Transverse colon (tissue), 4 donors: Measurements from ENCODE around the gene RAPGEF3. TPM values are rescaled to one million over a fixed set of nuclear protein-coding genes. Genes with fewer than 3 reads are reported as not detected.
A peak's percentile ranks its signal among the peaks of the same experiment; 100 is the strongest.

Source experiments
- DNase-seq: peaks from one replicate; pipeline ENCODE4 v3.0.0-alpha.2; 2019
- H3K27ac ChIP-seq, 4 donors: fragments of 200-600 bp; sonication (generic); 2 replicates each; pipeline ENCODE4 v1.5.1; 2016 to 2018; ENCODE audit warnings: inconsistent platforms in 4 of 4
- H3K27me3 ChIP-seq: fragments of 200-600 bp; sonication (generic); 2 replicates; pipeline ENCODE4 v1.5.1; 2017; ENCODE audit warnings: inconsistent platforms
- H3K36me3 ChIP-seq, 4 donors: fragments of 200-600 bp; sonication (generic); 2 replicates each; pipeline ENCODE4 v1.5.1; 2017 to 2019; ENCODE audit warnings: inconsistent platforms in 4 of 4
- H3K4me1 ChIP-seq, 4 donors: fragments of 200-600 bp; sonication (generic); 2 replicates each; pipeline ENCODE4 v1.5.1; 2017 to 2020; ENCODE audit warnings: inconsistent platforms in 4 of 4
- H3K4me3 ChIP-seq, 4 donors: fragments of 200-600 bp; sonication (generic); 1 replicate in 1 of 4; 2 replicates in 3 of 4; pipeline versions ENCODE4 v1.5.1 to v1.6.1; 2017 to 2019; ENCODE audit warnings: inconsistent platforms in 4 of 4
- H3K9me3 ChIP-seq, 2 donors: fragments of 200-600 bp; sonication (generic); 2 replicates each; pipeline ENCODE4 v1.5.1; 2017 to 2019; ENCODE audit warnings: inconsistent platforms in 2 of 2
- EP300 ChIP-seq: sonication (generic); formaldehyde crosslinking; IDR thresholded peaks from one replicate; pipeline ENCODE4 v1.6.1; 2017; ENCODE audit warnings: antibody characterized with exemption, low read depth
- POLR2A ChIP-seq: fragments of 450-650 bp; IDR thresholded peaks from one replicate; pipeline ENCODE4 v1.6.1; 2016; ENCODE audit warnings: antibody characterized with exemption, mild to moderate bottlenecking, moderate library complexity
- POLR2AphosphoS5 ChIP-seq, 3 donors: sonication (generic); formaldehyde crosslinking; IDR thresholded peaks; one replicate each; pipeline ENCODE4 v1.6.1; 2016; ENCODE audit warnings: antibody characterized with exemption in 3 of 3
- WGBS, 2 donors: methylation state at CpG; one replicate each; pipeline ENCODE4 v1.1.5; 2018; ENCODE audit warnings: low coverage in 1 of 2; 5-methylcytosine and 5-hydroxymethylcytosine counted together
- in situ Hi-C, 4 donors: fragments of 200-750 bp; cut with MboI; loops; one replicate each; pipeline versions ENCODE4 v1.15.0 to v1.15.1; 2017; ENCODE audit warnings: low sequenced_read_pairs in 3 of 4, low pct_ligation_motif_present in 1 of 4, low pct_unique_long_range_greater_than_20kb in 1 of 4
- intact Hi-C: fragments of 100-400 bp; cut with DNase I; formaldehyde crosslinking; loops from one replicate; pipeline ENCODE4 v1.15.1; 2023; ENCODE audit warnings: low total_unique reads
- total RNA-seq, 4 donors: library from RNA; depleted of rRNA; stranded (reverse); fragments of >200 nt; gene quantifications; one replicate each; pipeline ENCODE4 v1.1.0, GENCODE V29; 2016
- TF ChIP-seq, protein P1 (sequence below), 5 experiments: fragments of 200-600 bp in 3 of 5; fragments of 450-650 bp in 2 of 5; sonication (generic) in 3 of 5; IDR thresholded peaks; 1 replicate in 2 of 5; 2 replicates in 3 of 5; pipeline ENCODE4 v1.5.1; 2016 to 2017; ENCODE audit warnings: antibody characterized with exemption in 5 of 5, inconsistent platforms in 3 of 5, mild to moderate bottlenecking in 2 of 5, moderate library complexity in 1 of 5

Gene RAPGEF3
- total RNA-seq, 4 donors from 2014 or later = 8.1 to 51.7 (median 24.6) TPM

- intact Hi-C loops = no loop called here
Measured at GRCh38 chr12:47773062-47773857, 14.6 kb upstream of the RAPGEF3 start, which contains the start of gene SLC48A1. Gene SLC48A1 (plus strand): TSS chr12:47773238. CDS start chr12:47773305, 67 bp downstream.

GRCh38 chr12:47772738-47773061, 14.0 kb upstream of the RAPGEF3 start:
- H3K4me1 ChIP-seq = peaks cover 37 to 49% (median 42%) of the 10 kb centered on the region in 4 donors
- peak overlapping the region; percentile 88 to 94 (median 90) for H3K27ac ChIP-seq
- H3K27me3 ChIP-seq = no peaks in the 10 kb centered on the region
- no peak for DNase-seq
- 12% methylated on average over 17 of the region's 17 CpGs for WGBS, 2 donors
- no peaks in the 10 kb centered on the region for H3K9me3 ChIP-seq
- H3K36me3 ChIP-seq = no peaks in the 10 kb centered on the region
- TF ChIP-seq EP300 (no peak), POLR2A (no peak), POLR2AphosphoS5 (IDR thresholded peaks at IDR 0.05) (no peak)
- TF ChIP-seq, protein P1, sequence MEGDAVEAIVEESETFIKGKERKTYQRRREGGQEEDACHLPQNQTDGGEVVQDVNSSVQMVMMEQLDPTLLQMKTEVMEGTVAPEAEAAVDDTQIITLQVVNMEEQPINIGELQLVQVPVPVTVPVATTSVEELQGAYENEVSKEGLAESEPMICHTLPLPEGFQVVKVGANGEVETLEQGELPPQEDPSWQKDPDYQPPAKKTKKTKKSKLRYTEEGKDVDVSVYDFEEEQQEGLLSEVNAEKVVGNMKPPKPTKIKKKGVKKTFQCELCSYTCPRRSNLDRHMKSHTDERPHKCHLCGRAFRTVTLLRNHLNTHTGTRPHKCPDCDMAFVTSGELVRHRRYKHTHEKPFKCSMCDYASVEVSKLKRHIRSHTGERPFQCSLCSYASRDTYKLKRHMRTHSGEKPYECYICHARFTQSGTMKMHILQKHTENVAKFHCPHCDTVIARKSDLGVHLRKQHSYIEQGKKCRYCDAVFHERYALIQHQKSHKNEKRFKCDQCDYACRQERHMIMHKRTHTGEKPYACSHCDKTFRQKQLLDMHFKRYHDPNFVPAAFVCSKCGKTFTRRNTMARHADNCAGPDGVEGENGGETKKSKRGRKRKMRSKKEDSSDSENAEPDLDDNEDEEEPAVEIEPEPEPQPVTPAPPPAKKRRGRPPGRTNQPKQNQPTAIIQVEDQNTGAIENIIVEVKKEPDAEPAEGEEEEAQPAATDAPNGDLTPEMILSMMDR (IDR thresholded peaks at IDR 0.05) = no peak
- H3K4me3 ChIP-seq = peak overlapping the region in 3 of 4 donors; percentile 90 to 98 (median 95)
- in situ Hi-C loops (loop anchor here in 1 of 4 donors (10.0 kb wide), 1 partner anchor 58 kb away; no protein-coding TSS in a partner anchor), intact Hi-C loops (no loop called here)

More at GRCh38 chr12:47773062-47773857, 14.6 kb upstream of the RAPGEF3 start, which contains the start of gene SLC48A1:
- H3K4me1 ChIP-seq = peaks cover 37 to 54% (median 42%) of the 10 kb centered on the region in 4 donors
- in situ Hi-C loops = loop anchor here in 1 of 4 donors (10.0 kb wide), 1 partner anchor 58 kb away; no protein-coding TSS in a partner anchor
- 1% methylated on average over 76 of the region's 106 CpGs; no CpG with 5 or more reads in 1 of the 2 donors for WGBS, 2 donors
- TF ChIP-seq, protein P1 (IDR thresholded peaks at IDR 0.05) = peak in 4 of 5 experiments; percentile 20 to 45 (median 36)
- TF ChIP-seq POLR2A (peak; percentile 44), EP300 (no peak), POLR2AphosphoS5 (IDR thresholded peaks at IDR 0.05) (peak; percentile 15 to 86 (median 84))
- H3K36me3 ChIP-seq = no peaks in the 10 kb centered on the region
- H3K4me3 ChIP-seq = peak within 1 kb of the TSS; percentile 85 to 98 (median 92)
- peak; percentile 82 for DNase-seq
- peak within 1 kb of the TSS; percentile 88 to 94 (median 90) for H3K27ac ChIP-seq
- H3K27me3 ChIP-seq = no peaks in the 10 kb centered on the region
- no peaks in the 10 kb centered on the region for H3K9me3 ChIP-seq

- intact Hi-C loops = no loop called here
Measured at GRCh38 chr12:47772094-47772660, 13.5 kb upstream of the RAPGEF3 start.

More at GRCh38 chr12:47772094-47772660, 13.5 kb upstream of the RAPGEF3 start:
- DNase-seq = no peak
- no peaks in the 10 kb centered on the region for H3K9me3 ChIP-seq
- WGBS, 2 donors = 75% methylated on average over 10 to 13 of the region's 13 CpGs
- no peaks in the 10 kb centered on the region for H3K27me3 ChIP-seq
- TF ChIP-seq, protein P1 (IDR thresholded peaks at IDR 0.05) = no peak
- TF ChIP-seq POLR2AphosphoS5 (IDR thresholded peaks at IDR 0.05) (no peak), EP300 (no peak), POLR2A (no peak)
- in situ Hi-C loops = loop anchor here in 1 of 4 donors (10.0 kb wide), 1 partner anchor 57 kb away; no protein-coding TSS in a partner anchor
- H3K36me3 ChIP-seq = no peaks in the 10 kb centered on the region
- H3K4me1 ChIP-seq = peaks cover 32 to 43% (median 39%) of the 10 kb centered on the region in 4 donors
- no peak overlapping the region for H3K4me3 ChIP-seq
- H3K27ac ChIP-seq = peak overlapping the region in 1 of 4 donors; percentile 94
